Muscle of back (tissue), 10 donors: ENCODE measurements around the gene TMEM106A. TPM values are rescaled to one million over a fixed set of nuclear protein-coding genes. Genes with fewer than 3 reads are reported as not detected.

Experiments used
- polyA plus RNA-seq, 10 donors: library from polyadenylated mRNA; unstranded; fragments of 120-200 nt; gene quantifications; one replicate each; pipeline ENCODE4 v1.2.1, GENCODE V29; 2013; ENCODE audit not compliant: insufficient read length in 10 of 10

Gene TMEM106A
- polyA plus RNA-seq, 10 donors = 6.0 to 11.5 (median 7.8) TPM

Other genes starting within 250 kb of the TMEM106A start
- gene AARSD1, start 247.4 kb upstream of the TMEM106A start, polyA plus RNA-seq = 10 to 100 TPM; 45.0 to 69.9 (median 48.3) TPM
- 10 to 100 TPM; 46.0 to 82.2 (median 70.7) TPM for gene PTGES3L, start 231.8 kb upstream of the TMEM106A start, polyA plus RNA-seq
- 1 to 10 TPM; 6.0 to 8.9 (median 7.5) TPM for gene RUNDC1, start 231.3 kb upstream of the TMEM106A start, polyA plus RNA-seq
- 1,000 to 10,000 TPM; 2,057 to 2,736 (median 2,428) TPM for gene RPL27, start 213.5 kb upstream of the TMEM106A start, polyA plus RNA-seq
- 1 to 10 TPM; 4.2 to 7.7 (median 6.5) TPM for gene IFI35, start 205.1 kb upstream of the TMEM106A start, polyA plus RNA-seq
- 10 to 100 TPM; 62.1 to 97.2 (median 77.5) TPM for gene VAT1, start 189.5 kb upstream of the TMEM106A start, polyA plus RNA-seq
- 1 to 10 TPM in 5 of 10 donors, under 1 TPM in 5; 0.47 to 1.3 (median 0.93) TPM for gene RND2, start 186.6 kb upstream of the TMEM106A start, polyA plus RNA-seq
- gene BRCA1, start 86.5 kb upstream of the TMEM106A start, polyA plus RNA-seq = 10 to 100 TPM in 4 of 10 donors, 1 to 10 TPM in 6; 7.3 to 13.5 (median 9.0) TPM
- 10 to 100 TPM; 54.0 to 73.6 (median 60.6) TPM for gene NBR1, start 40.7 kb upstream of the TMEM106A start, polyA plus RNA-seq
- 10 to 100 TPM in 4 of 10 donors, 1 to 10 TPM in 6; 3.5 to 15.8 (median 6.4) TPM for gene CCDC200, start 16.7 kb downstream of the TMEM106A start, polyA plus RNA-seq
- 1 to 10 TPM in 2 of 10 donors, under 1 TPM in 1, not detected in 7; 0.86 to 4.4 (median 1.8) TPM for gene RNU2-1, start 22.1 kb downstream of the TMEM106A start, polyA plus RNA-seq
- gene ARL4D, start 187.1 kb downstream of the TMEM106A start, polyA plus RNA-seq = 10 to 100 TPM in 7 of 10 donors, 1 to 10 TPM in 3; 5.5 to 14.5 (median 11.3) TPM